ENCODE measurements around the gene DRAP1.

The DRAP1 gene, protein sequence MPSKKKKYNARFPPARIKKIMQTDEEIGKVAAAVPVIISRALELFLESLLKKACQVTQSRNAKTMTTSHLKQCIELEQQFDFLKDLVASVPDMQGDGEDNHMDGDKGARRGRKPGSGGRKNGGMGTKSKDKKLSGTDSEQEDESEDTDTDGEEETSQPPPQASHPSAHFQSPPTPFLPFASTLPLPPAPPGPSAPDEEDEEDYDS

DNA sequence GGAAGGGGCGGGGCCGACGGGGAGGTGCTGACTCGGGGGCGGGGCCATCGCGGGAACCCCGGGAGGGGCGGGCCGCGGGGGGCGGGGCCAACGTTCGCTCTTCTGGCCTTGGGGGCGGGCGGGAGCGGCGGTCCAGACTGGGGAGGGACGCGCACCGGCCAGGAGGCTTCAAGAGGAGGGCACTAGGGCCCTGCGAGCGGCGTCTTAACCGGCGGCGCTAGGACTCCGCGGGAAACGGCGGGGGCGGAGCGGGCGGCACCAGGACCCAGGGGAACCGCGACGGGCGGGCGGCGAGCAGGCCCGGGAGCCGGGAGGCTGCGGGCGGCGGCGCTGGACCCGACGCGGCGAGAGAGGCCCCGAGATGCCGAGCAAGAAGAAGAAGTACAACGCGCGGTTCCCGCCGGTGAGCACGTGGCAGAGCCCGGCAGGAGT lies at the start of gene DRAP1:
DRAP1 (plus strand) TSS at position 286 of the 432 bp plus-strand sequence; CDS start at position 362, 76 bp downstream.
- peak; percentile 93 for DNase-seq (ENCODE audit: low spot score)
- FAIRE-seq: no peak

DNA sequence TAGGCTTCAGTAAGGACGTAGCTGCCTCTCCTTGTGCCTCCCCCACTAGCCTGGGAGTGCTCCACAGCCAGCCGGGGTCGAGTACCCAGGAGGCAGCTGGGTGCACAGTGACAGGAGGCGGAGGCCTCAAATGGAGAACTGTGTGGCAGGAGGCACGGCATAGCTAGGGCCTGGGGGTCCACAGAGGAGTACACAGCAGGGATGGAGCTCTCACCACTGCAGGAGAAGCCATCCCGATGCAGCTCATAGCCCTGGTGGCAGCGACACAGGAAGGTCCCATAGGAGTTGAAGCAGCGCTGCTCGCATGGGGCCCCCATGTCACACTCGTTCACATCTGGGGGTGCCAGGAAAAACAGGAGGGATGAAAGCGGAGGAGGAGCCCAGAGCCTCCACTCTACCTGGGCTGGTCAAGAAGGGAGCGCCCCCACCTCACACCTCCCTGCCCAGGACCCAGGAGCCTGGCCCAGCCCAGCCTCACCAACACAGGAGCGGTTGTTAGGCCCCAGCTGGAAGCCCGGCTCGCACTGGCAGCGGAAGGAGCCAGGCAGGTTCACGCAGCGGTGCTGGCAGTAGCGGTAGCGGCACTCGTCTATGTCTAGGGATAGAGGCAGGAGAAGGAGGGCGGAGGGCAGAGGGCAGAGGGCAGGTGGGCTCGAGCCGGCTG lies 49.5 kb upstream of the DRAP1 start:
- FAIRE-seq (no peak), DNase-seq (ENCODE audit: low spot score) (no peak)

DNA sequence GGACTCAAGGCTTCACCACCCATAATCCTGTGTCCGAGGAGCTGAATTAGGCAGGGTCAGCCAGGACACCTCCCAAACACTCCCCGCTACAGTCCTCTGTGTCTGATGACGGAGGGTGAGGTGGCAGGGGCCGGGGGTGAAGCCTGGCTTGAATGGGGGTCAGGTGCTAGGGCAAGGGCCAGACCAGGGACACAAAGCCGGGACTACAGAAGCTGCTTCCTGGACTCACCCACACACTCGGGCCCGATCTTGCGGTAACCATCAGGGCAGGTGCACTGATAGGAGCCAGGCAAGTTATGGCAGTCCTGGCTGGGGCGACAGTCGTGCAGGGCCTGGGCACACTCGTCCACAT lies 48.9 kb upstream of the DRAP1 start:
- DNase-seq (ENCODE audit: low spot score): no peak
- no peak for FAIRE-seq

DNA sequence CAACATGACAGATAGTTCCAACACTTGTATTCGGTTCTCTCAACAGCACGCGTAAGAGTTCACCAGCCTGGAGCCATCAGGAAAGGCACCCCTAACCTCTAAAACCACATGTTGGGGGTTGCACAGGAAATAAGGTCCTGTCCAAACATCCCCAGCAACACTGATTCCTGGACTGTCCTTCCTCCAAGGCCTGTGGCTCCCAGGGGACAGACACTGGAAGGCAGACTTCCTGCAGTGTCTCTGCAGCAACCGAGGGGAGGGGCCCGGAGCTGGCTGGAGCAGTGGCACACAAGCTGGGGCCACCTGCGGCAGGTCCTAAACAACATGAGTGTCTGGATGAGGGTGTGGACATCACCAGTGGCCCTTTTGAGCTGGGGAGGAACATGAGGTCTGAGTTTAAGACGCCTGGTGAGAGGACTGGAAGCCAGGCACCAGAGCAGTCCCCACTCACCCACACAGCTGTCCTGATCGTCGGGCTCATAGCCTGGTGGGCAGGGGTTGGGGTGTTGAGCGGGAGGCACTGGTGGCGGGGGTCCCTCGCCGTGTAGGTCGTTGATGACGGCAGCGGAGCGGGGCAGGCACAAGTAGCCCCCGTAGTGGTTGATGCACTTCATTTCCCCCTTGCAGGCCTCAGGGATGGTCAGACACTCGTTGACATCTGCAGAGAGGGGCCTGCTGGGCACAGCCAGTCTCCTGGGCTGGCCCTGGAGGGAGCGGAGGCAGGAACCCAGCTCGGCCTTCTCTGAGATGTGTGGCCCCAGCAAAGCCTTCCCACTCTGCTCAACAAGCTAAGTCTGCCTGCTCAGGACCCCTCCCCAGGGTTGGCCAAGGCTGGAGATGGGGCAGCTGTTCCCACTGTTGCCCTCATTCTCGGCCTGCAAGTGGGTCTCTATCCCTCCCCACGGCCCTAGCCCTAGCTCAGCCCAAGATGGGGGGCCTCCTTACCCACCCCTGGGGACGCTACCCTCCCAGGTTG lies 48.2 kb upstream of the DRAP1 start:
- no peak for FAIRE-seq
- DNase-seq (ENCODE audit: low spot score): no peak

DNA sequence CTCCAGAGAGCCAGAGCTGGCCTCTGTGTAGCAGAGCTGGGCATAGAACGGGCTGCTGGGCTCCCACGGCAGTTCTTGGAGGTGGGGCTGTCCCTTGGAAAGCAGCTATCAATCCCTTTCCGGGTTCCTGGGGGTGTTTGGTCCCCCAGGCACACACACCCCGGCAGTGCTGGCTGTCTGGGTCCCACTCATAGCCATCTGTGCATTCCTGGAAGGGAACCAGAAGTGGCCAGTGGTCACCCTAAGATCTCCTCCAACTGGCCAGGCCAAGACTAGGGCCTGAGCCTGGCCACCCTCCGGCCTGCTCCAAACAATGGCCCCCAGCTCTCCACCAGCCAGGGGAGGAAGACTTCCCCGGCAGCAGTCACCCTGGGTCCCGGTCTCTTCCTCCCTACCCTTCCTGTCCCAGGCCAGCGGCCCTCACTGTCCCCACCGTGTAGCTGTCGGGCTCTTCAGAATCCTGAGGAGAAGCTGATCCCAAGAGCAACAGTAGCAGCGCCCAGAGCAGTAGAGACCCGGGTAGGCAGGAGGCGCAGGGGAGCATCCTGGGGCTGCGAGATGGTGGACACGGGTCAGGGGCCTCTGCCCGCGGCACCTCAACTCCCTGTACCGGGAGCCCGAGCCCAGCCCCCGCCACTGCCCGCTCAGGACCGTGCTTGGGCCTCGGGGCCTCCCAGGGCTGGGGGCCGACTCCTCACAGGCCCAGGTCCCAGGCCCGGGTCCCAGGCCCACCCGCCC lies 47.2 kb upstream of the DRAP1 start:
- DNase-seq (ENCODE audit: low spot score): no peak
- no peak for FAIRE-seq

DNA sequence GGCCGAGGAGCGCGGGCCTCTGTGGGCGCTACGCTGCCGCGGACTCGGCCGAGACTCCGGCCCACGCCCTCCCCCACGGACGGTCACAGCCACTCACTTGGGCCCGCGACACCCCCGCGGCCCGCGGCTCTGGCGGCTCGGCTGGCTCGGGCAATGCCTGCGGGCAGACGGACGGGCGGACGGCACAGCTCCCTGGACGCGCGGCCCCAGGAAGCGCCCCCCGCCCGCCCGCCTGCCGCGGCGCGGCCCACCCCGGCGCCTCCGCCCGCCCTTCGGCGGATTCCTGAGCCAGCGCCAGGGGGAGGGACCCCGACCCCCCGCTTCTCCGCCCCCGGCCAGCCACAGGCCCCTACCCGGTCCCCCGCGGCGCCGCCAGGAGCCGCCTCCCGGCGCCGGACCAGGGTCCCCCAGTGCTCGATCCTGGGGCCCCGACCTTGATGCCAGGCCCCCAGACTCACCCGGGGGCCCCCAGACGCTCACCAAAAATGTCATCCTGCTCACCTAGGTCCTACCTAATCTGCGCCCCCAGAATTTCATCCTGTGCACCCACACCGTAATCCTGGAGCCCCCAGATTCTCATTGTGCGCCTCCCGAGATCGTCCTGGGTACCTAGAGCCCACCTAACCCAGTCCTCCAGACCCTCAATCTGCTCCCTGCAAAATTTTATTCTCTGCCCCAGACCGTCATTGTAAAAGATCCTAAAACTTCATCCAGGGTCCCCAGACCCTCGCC lies 46.5 kb upstream of the DRAP1 start, which contains the start of gene EFEMP2:
EFEMP2 (minus strand) TSS at position 215 of the 732 bp plus-strand sequence. CDS start 446 bp downstream, outside the sequence.
- no peak for DNase-seq (ENCODE audit: low spot score)
- FAIRE-seq: no peak

DNA sequence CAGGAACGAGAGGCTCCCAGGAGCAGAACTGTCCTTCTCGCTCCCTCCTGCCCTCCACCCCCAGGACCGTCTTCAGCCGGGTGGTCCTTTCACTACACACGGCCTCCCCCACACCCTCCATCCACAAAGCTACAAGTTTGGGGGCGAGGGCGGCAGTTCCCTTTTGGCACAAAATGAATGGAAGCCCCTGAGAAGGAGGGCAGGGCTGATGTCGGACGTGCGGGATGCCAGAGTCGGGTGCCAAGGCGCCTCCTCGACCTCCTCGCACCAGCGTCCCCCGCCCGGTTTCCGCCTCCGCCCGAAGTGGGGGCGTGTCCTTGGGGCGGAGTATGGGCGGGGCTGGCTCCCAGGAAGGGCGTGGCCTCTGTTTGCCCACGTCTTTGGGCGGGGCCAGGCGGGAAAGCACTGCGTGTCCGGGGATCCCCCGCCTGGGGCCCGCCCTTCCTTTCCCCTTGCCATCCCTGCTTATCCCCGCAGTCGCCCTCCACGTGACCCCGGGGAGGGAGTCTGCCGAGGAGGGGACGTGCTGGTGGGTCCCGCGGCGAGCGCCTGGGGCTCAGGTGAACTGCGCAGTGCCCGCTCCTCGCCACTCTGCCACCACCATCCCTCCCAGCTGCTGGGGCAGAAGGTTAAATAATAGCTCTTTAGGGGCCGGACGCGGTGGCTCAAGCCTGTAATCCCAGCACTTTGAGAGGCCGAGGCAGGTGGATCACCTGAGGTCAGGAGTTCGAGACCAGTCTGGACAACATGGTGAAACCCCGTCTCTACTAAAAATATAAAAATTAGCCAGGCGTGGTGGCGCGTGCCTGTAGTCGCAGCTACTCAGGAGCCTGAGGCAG lies 45.7 kb upstream of the DRAP1 start:
- DNase-seq (ENCODE audit: low spot score) (peak; percentile 77), FAIRE-seq (peak; percentile 55)

DNA sequence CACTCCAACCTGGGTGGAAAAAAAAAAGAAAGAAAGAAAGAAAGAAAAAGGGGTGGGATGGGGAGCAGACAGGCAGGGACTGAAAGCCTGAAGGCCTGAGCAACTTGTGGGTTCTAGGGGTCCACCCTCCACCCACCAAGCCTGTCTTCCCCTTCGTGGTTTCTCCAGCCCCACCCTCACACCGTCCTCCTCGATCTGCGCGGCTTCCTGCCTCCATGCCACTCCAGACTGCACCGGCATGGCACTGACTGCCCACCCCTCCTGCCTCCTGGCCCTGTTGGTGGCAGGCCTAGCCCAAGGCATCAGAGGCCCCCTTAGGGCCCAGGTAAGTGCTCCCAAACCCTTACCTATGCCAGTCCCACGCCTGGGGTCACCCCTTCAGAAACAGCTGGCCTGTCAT lies 39.6 kb upstream of the DRAP1 start, which contains the start of gene CTSW:
CTSW (plus strand) TSS at position 221 of the 400 bp plus-strand sequence; CDS start at position 239, 18 bp downstream.
- no peak for FAIRE-seq
- no peak for DNase-seq (ENCODE audit: low spot score)

DNA sequence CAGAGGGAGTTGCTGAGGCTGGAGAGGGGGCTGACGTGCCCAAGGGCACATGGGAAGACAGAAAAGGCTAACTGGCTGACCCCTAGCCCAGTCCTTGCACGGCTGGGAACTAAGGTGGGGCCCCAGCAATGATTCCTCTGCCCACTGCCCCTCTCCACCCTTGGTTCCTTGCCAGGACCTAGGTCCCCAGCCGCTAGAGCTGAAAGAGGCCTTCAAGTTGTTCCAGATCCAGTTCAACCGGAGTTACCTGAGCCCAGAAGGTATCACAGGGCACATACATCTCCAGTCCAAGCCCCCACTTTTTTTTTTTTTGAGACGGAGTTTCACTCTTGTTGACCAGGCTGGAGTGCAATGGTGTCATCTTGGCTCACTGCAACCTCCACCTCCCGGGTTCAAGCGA lies 39.2 kb upstream of the DRAP1 start:
- DNase-seq (ENCODE audit: low spot score): no peak
- FAIRE-seq: no peak

DNA sequence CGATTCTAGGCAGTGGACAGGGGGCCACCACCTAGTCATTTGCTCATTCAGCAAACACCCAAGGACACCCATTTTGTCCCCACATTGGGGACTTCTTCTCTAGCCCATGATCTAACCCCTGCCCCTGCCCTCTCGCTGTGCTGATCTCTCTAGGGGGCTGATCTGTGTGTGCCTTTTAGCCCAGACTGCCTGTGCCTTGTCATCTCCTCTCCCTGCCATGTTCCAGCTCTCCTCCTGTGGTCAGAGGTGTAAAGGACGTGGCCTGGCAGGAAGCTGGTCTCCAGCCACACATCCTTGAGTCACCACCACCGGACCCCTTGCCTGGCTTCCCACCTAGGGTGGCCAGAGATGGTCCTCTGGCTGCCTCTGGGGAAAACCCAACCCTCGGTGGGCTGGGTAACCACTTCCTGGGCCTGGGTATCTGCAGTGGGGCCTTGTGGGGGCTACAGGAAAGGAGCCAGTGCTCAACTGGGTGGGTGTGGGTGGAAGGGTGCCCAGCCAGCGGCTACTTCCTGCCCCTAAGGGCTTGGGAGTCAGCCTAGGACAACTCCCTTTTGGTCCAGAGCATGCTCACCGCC lies 38.3 kb upstream of the DRAP1 start:
- FAIRE-seq: no peak
- DNase-seq (ENCODE audit: low spot score): peak; percentile 76

DNA sequence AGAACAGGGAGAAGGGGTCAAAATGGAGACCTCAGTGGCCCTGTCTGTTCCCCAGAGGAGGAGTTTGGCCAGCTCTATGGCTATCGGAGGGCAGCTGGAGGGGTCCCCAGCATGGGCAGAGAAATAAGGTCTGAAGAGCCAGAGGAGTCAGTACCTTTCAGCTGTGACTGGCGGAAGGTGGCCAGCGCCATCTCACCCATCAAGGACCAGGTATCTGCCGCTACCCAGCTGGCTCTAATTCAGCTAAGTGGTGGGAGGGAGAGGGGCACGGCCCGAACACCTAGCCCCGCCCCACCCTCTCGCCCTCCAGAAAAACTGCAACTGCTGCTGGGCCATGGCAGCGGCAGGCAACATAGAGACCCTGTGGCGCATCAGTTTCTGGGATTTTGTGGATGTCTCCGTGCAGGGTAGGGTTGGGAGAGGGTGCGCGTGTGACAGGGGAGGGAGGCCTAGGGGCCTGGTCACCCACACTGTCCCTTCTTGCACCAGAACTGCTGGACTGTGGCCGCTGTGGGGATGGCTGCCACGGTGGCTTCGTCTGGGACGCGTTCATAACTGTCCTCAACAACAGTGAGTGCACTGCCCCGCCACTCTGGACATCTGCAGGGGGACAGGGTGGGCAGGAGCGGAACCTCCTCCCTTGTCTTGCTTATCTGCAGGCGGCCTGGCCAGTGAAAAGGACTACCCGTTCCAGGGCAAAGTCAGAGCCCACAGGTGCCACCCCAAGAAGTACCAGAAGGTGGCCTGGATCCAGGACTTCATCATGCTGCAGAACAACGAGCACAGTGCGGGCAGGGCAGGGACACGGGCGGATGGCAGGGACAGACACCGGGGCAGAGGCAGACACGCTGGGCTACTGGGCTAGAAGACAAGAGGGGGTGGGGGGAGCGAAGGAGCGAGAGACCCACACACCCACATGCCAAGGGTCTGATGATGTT lies 36.8 kb upstream of the DRAP1 start:
- FAIRE-seq (no peak), DNase-seq (ENCODE audit: low spot score) (no peak)

DNA sequence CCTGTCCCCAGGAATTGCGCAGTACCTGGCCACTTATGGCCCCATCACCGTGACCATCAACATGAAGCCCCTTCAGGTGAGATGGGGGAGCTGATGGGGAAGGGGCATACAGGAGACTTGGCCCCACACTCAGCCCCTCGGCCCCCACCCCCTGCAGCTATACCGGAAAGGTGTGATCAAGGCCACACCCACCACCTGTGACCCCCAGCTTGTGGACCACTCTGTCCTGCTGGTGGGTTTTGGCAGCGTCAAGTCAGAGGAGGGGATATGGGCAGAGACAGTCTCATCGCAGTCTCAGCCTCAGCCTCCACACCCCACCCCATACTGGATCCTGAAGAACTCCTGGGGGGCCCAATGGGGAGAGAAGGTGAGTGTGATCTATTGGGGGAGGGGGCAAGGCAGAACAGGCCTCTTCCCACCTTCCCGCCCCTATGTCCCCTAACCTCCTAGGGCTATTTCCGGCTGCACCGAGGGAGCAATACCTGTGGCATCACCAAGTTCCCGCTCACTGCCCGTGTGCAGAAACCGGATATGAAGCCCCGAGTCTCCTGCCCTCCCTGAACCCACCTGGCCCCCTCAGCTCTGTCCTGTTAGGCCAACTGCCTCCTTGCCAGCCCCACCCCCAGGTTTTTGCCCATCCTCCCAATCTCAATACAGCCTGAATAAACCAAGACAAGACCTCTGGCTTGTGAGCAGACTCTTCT lies 36.0 kb upstream of the DRAP1 start:
- no peak for FAIRE-seq
- DNase-seq (ENCODE audit: low spot score): no peak

DNA sequence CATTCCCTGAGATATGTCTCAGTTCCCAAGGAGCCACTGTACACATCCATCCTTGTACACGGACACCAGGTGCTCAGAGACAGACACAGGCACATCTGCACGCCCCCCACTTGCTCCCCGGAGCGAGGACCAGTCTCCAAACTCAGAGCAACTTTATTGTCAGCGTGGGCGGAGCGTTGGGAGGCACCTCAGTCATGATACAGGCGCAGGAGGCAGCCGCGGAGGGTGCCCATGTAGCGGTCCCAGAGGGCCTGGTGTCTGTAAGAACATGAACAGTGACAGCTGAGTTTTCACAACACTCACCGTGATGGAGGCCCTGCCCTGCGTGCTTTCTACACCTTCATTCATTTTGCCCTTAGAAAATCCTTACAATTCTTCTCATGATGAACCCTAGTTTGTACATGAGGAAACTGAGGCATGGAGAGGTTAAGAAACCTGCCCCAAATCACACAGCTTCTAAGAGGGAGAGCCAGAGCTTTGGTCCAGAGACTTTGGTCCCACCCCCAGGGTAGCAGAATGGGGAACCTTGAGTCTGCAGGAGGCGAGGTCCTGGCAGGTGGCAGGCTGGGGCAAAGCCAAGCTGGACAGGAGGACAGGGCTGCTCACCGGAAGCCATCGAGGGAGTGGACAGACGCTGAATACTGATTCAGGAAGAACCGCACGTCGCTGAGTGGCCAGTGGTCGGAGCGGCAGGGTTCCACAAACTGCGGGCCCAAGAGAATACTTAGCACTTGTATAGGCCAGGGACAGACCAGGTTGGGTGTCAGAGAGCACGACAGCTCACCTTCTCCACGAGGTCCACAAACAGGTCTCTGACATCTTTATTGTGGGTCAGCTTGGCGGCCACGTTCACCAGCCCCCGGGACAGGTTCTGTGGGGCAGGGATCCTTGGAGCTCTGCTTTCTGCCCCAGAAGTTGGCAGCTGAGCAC lies 35.2 kb upstream of the DRAP1 start:
- DNase-seq (ENCODE audit: low spot score): no peak
- no peak for FAIRE-seq

DNA sequence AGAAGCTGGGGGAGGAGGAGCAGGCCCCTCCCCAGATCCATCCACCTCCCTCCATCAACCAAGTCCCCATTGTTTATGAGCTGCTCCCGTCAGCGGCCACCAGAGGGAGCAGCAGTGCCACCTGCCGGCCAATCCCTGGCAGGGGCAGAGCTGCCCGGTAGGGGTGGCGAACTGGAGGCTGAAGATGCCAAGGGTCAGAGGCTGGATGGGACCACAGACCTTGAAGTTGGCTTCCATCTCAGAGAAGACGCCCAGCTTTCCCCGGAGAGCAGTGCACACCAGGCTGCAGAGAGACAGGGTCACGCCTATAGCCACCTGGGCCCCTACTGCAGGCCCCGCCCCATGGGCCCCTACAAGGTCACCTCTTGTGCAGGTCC lies 34.5 kb upstream of the DRAP1 start:
- DNase-seq (ENCODE audit: low spot score): peak; percentile 51
- no peak for FAIRE-seq

DNA sequence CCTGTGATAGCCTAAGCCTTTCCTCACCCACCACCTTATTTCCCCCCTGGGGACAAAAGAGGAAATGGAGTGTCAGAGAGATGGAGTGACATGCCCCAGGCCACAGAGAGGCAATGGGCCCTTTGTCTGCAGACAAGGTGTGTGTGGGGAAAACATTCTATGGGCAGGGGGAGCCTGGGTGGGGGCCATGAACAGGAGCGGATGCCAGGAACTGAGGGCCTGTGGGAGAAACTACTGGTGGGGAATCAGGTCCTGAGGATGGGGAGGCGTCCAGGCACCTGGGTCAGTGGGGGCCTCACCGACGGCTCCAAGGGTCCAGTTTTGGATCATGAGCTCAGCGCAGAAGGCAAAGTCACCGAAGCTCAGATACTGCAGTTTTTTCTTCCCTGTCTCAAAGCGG lies 34.0 kb upstream of the DRAP1 start:
- DNase-seq (ENCODE audit: low spot score): no peak
- no peak for FAIRE-seq

DNA sequence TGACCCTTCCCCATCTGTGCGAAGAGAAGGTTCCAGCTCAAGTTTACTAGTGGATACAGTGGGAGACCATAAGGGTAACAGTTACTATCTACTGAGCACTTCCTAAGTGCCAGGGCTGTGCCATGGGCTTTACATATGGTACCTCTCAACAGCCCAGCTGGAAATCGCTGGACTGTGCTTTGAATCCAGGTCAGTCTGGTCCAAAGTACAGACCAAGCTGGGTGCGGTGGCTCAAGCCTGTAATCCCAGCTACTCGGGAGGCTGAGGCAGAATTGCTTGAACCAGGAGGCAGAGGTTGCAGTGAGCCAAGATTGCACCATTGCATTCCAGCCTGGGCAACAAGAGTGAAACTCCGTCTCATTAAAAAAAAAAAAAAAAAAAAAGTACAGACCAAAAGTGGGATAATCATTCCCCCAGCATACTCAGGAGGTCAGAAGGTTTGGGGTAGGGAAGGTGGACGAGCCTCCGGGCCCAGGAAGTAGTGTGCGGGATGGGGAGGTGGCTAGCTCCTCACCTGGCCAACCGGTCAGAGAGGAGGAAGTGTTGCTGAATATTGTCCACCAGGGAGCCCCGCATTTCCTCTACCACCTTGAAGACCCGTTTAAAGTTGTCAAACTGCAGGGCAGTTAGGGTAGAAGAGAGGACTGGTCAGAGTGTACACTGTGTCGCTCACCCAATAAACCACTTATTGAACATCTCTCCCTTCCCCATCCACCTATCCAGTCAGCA lies 33.3 kb upstream of the DRAP1 start:
- DNase-seq (ENCODE audit: low spot score): no peak
- no peak for FAIRE-seq
